Measurements from ENCODE around the gene ERCC4.
A peak's percentile ranks its signal among the peaks of the same experiment; 100 is the strongest.

Gene ERCC4

GRCh38 chr16:13911306-13911705, 8.6 kb upstream of the ERCC4 start:
- ATAC-seq = no peak

GRCh38 chr16:13911871-13912270, 8.1 kb upstream of the ERCC4 start:
- no peak for DNase-seq
- ATAC-seq = no peak

More at GRCh38 chr16:13911306-13911705, 8.6 kb upstream of the ERCC4 start:
- DNase-seq = no peak

GRCh38 chr16:13912891-13913290, 7.1 kb upstream of the ERCC4 start:
- ATAC-seq = no peak
- no peak for DNase-seq

- ATAC-seq = no peak
- no peak for DNase-seq
Measured at GRCh38 chr16:13913374-13914292, 6.3 kb upstream of the ERCC4 start.

- ATAC-seq (no peak), DNase-seq (no peak)
Measured at GRCh38 chr16:13915033-13915635, 4.8 kb upstream of the ERCC4 start.

GRCh38 chr16:13919330-13919682, 648 bp upstream of the ERCC4 start:
- ATAC-seq (no peak), DNase-seq (no peak)

GRCh38 chr16:13920510-13920818, 510 bp downstream of the ERCC4 start:
- DNase-seq (no peak), ATAC-seq (no peak)

- no peak for DNase-seq
- no peak for ATAC-seq
Measured at GRCh38 chr16:13921328-13921727, 1.4 kb downstream of the ERCC4 start.

- no peak for DNase-seq
- no peak for ATAC-seq
Measured at GRCh38 chr16:13923703-13924298, 3.8 kb downstream of the ERCC4 start.

- DNase-seq (no peak), ATAC-seq (no peak)
Measured at GRCh38 chr16:13926464-13926863, 6.5 kb downstream of the ERCC4 start.

GRCh38 chr16:13926891-13927290, 6.9 kb downstream of the ERCC4 start:
- ATAC-seq (no peak), DNase-seq (no peak)

GRCh38 chr16:13928646-13929045, 8.7 kb downstream of the ERCC4 start:
- DNase-seq (no peak), ATAC-seq (no peak)

GRCh38 chr16:13931845-13932244, 11.9 kb downstream of the ERCC4 start:
- DNase-seq (no peak), ATAC-seq (no peak)

GRCh38 chr16:13935408-13935807, 15.5 kb downstream of the ERCC4 start:
- DNase-seq (peak; percentile 32), ATAC-seq (no peak)

- ATAC-seq = no peak
- DNase-seq = no peak
Measured at GRCh38 chr16:13936155-13936554, 16.2 kb downstream of the ERCC4 start.

- peak; percentile 52 for ATAC-seq
- no peak for DNase-seq
Measured at GRCh38 chr16:13936596-13937081, 16.7 kb downstream of the ERCC4 start.

GRCh38 chr16:13937411-13937810, 17.5 kb downstream of the ERCC4 start:
- DNase-seq (no peak), ATAC-seq (no peak)

GRCh38 chr16:13938480-13938879, 18.5 kb downstream of the ERCC4 start:
- DNase-seq (no peak), ATAC-seq (no peak)

GRCh38 chr16:13939821-13940220, 19.9 kb downstream of the ERCC4 start:
- ATAC-seq (peak; percentile 43), DNase-seq (no peak)

- no peak for DNase-seq
- no peak for ATAC-seq
Measured at GRCh38 chr16:13940397-13940933, 20.5 kb downstream of the ERCC4 start.

- DNase-seq (no peak), ATAC-seq (no peak)
Measured at GRCh38 chr16:13944816-13945215, 24.9 kb downstream of the ERCC4 start.

- DNase-seq = no peak
Measured at GRCh38 chr16:13945744-13946485, 26.0 kb downstream of the ERCC4 start.

More at GRCh38 chr16:13945744-13946485, 26.0 kb downstream of the ERCC4 start:
- no peak for ATAC-seq
